Right cardiac atrium (tissue), 5 donors: ENCODE data around the gene TP73. TPM values are rescaled to one million over a fixed set of nuclear protein-coding genes. Genes with fewer than 3 reads are reported as not detected.
A peak's percentile ranks its signal among the peaks of the same experiment; 100 is the strongest.

Source experiments
- ATAC-seq, 2 donors: fragments of 200-7000 bp; cut with Tn5 transposase; one replicate each; pipeline versions ENCODE4 v1.8.0 to v1.9.1; 2020; ENCODE audit warnings: moderate library complexity in 2 of 2, mild to moderate bottlenecking in 1 of 2
- DNase-seq, 3 donors: peaks; one replicate each; pipeline ENCODE4 v3.0.0-alpha.2; 2020
- H3K27ac ChIP-seq: one replicate; pipeline ENCODE4 v1.5.1; 2013; ENCODE audit warnings: mild to moderate bottlenecking, low read length, control low read depth, moderate library complexity
- H3K27me3 ChIP-seq: one replicate; pipeline ENCODE4 v1.6.1; 2013; ENCODE audit not compliant: control insufficient read depth, insufficient read depth
- H3K4me1 ChIP-seq: one replicate; pipeline ENCODE4 v1.6.1; 2013; ENCODE audit warnings: low read length; ENCODE audit not compliant: control insufficient read depth, insufficient read depth
- H3K4me3 ChIP-seq: one replicate; pipeline ENCODE4 v1.5.1; 2013; ENCODE audit warnings: low read length, control low read depth
- H3K9me3 ChIP-seq: one replicate; pipeline ENCODE4 v1.6.1; 2013; ENCODE audit warnings: low read length; ENCODE audit not compliant: control insufficient read depth
- WGBS: extraction: QIAGEN DNeasy Blood & Tissue Kit; methylation state at CpG from one replicate; pipeline ENCODE4 v1.1.7; 2013; 5-methylcytosine and 5-hydroxymethylcytosine counted together
- intact Hi-C, 4 donors: fragments of 100-400 bp; cut with DNase I; formaldehyde crosslinking; loops; one replicate each; pipeline versions ENCODE4 v1.11.0 to v1.14.0; 2022 to 2023
- polyA plus RNA-seq: library from polyadenylated mRNA; stranded (reverse); fragments of 200-250 nt; gene quantifications from one replicate; pipeline ENCODE4 v1.2.3, GENCODE V29; 2013
- total RNA-seq, 4 donors: library from RNA; stranded (reverse); fragmentation: NEBNext Ultra II Directional; extraction: Animal tissue kit (Norgen Biotek cat#: 25700); gene quantifications; one replicate each; pipeline ENCODE4 v1.2.1, GENCODE V29; 2021
- donor health status: healthy with polysubstance abuse.
- donor health status: DM: no; HTN: yes; CAD: no.
- donor health status: DM: no; HTN: no; CAD: no.
- donor health status: DM: no; HTN: yes; CAD: no; lungs with severe emphysema.
- donor health status: DM: yes; HTN: yes; CAD: no.

TP73 gene
- total and polyA plus RNA-seq, 5 donors, result 0.07 to 0.18 TPM; not detected in 3

DNA sequence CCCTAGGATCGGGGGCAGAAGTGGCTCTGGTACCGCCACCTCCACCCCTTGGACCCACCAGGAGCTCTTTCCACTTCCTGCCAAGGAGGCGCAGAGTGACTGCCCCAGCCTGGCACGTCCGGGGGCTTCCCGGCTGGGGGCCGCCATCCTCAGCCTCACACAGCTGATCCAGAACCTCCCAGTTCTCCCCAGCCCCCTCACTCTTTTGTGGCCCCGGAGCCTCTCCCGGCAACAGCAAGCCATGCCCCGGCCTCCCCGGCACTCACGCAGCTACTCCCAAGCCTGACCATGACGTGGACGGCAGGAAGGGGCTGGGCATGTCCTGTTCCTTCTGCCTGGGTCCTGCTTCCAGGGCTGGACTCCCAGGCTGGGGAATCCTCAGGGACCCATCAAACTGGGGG lies 17.1 kb downstream of the TP73 start:
- H3K4me3 ChIP-seq, result no peak overlapping the region
- H3K9me3 ChIP-seq, result no peaks in the 10 kb centered on the region
- H3K27me3 ChIP-seq, result no peaks in the 10 kb centered on the region
- ATAC-seq (peak in 1 of 2 donors; percentile 42), DNase-seq (peak in 2 of 3 donors; percentile 19 to 41)
- 64% methylated on average over 14 of the region's 14 CpGs for WGBS
- H3K4me1 ChIP-seq, result no peaks in the 10 kb centered on the region
- intact Hi-C loops, result no loop called here
- H3K27ac ChIP-seq, result no peak overlapping the region

DNA sequence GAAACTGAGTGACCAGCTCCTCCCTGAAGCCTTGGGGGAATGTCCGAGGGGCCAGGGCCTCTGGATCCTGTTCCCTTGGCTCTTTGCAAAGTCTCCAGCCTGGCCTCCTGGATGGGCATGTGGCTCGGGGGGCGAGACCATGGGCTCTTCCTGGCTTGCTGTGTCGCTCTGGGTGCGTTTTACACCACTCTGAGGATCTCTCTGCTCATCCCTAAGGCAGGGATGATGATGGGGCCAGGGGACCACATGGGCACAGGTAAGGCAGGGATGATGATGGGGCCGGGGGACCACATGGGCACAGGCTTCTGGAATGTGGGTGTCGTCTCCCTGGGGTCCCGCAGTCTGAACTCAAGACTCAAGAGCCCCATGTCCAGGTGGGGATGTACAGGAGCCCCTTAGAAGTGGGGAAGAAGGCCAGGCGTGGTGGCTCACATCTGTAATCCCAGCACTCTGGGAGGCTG lies 17.7 kb downstream of the TP73 start:
- DNase-seq (peak in 2 of 3 donors; percentile 5 to 11), ATAC-seq (no peak)
- Histone ChIP-seq H3K4me3 (no peak overlapping the region), H3K27ac (no peak overlapping the region), H3K27me3 (no peaks in the 10 kb centered on the region), H3K4me1 (no peaks in the 10 kb centered on the region), H3K9me3 (no peaks in the 10 kb centered on the region)
- intact Hi-C loops, result no loop called here
- WGBS, result 92% methylated on average over 9 of the region's 9 CpGs

DNA sequence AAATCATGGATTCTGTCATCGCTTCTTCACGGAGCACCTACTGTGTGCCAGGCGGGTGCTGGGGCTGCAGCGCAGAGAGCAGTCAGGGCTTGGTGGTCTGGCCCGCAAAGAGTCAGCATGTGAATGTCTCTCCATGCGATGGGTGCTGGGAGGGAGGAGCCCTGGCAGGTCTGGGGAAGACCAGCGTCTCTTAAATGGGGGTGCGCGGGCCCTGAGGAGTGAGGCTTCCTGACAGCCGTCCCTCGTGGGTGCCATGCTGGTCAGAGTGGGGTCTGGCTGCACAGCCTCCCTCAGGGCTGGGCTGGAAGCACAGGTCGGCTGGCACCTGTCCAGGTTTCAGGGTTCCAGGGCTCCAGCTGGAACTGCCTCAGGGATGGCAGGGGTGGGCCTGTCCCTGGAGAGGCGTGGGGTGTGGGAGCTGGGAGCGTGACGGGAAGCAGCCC lies 18.5 kb downstream of the TP73 start:
- Histone ChIP-seq H3K27me3 (no peaks in the 10 kb centered on the region), H3K4me1 (no peaks in the 10 kb centered on the region), H3K4me3 (no peak overlapping the region), H3K27ac (no peak overlapping the region), H3K9me3 (no peaks in the 10 kb centered on the region)
- peak in 1 of 3 donors; percentile 50 for DNase-seq
- 79% methylated on average over 15 of the region's 15 CpGs for WGBS
- intact Hi-C loops, result no loop called here
- ATAC-seq, result no peak

DNA sequence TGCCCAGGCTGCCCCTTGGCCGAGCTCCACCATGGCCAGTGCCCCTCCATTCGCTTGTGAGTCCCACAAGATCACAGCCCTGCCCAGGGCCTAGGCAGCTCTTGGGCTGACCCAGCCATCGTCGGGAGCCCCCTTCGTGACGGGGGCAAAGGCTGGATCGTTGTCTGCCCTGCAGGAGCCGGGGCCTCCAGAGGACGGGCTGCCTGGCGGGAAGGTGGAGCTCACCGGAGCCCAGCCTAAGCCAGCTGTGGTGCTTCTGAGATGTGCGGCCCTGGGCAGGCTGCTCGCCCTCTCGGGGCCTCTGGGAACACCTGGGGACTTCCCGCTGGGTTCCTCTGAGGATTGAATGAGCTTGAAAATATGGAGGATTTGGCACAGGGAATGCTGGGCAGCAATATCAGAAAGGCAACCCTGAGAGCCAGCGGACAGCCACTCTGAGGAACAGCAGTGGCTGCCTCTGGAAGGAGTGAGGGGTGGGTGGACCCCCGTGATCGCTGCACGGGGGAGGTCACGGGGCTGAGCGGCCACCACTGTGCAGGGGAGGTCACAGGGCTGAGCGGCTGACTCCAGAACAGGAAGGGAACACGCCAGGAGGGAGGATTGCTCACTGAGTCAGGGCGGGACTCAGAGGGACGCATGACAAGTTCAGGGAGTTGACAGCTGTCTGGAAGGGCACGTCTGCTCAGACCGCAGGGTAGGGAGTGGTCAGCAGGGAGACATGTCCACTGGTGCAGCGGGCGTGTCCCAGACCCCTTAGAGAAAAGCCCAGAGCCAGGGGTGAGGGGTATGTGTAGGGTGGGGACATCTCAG lies 19.3 kb downstream of the TP73 start:
- 52% methylated on average over 29 of the region's 29 CpGs for WGBS
- intact Hi-C loops, result no loop called here
- no peaks in the 10 kb centered on the region for H3K9me3 ChIP-seq
- DNase-seq, result peak in 2 of 3 donors; percentile 15 to 31
- ATAC-seq, result peak in 1 of 2 donors; percentile 7
- H3K4me3 ChIP-seq, result no peak overlapping the region
- no peak overlapping the region for H3K27ac ChIP-seq
- no peaks in the 10 kb centered on the region for H3K27me3 ChIP-seq
- H3K4me1 ChIP-seq, result no peaks in the 10 kb centered on the region

DNA sequence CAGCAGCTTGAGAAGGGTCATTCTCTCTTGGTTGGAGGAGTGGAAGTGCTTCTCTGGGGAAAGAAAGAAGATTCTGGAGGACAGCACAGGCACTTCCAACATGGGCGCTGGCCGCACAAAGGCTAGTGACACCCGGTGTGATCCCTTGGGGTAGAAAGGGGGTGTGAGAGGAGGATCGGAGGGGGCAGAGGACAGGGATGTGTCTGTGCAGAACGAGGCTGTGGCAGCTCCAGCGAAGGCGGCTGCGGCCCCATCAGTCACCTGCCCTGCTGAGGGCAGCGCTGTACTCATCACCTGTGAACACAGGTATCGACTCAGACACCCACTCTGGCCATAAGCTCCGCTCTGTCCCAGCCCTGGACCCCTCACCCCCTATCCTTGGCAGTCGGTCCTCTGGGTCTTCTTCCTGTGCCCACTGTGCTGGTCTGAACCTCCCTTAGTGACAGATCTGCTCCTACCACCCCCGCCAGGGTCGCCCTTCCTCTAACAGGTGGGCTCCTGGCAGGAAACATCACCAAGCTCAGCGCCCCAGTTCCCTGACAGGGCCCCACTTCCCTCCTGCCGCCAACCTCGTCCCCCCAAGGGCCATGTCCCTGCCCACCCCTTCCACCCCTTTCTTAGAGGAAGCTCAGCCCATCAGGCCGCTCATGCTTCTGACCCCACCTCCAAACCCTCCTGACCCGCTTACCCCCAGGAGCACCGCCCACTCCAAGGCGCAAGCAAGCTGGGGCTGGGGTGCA lies 20.1 kb downstream of the TP73 start:
- Histone ChIP-seq H3K4me3 (no peak overlapping the region), H3K4me1 (no peaks in the 10 kb centered on the region), H3K27me3 (no peaks in the 10 kb centered on the region), H3K27ac (no peak overlapping the region), H3K9me3 (no peaks in the 10 kb centered on the region)
- 80% methylated on average over 21 of the region's 21 CpGs for WGBS
- DNase-seq, result peak in 2 of 3 donors; percentile 4 to 13
- intact Hi-C loops, result no loop called here
- no peak for ATAC-seq

DNA sequence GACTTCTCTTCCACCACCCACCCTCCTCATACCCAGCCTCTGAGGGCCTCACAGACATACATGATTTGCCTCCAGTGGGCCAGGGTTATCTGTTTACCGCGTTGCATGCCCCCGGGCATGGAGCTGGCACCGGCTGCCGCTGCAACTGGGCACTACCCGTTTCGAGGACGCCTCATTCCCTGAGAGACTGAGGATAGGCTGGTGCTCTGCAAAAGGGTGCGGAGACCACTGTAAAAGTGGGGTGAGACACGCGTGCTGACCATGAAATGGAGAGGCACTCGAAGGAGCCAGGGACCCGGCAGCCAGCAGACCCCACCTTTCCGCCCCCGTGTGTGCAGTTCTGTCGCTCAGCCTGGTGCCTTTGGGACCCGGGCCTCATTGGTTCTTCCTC lies 20.6 kb downstream of the TP73 start:
- H3K9me3 ChIP-seq, result no peaks in the 10 kb centered on the region
- H3K27me3 ChIP-seq, result no peaks in the 10 kb centered on the region
- no peaks in the 10 kb centered on the region for H3K4me1 ChIP-seq
- no peak overlapping the region for H3K4me3 ChIP-seq
- DNase-seq (peak in 2 of 3 donors; percentile 10 to 28), ATAC-seq (no peak)
- no peak overlapping the region for H3K27ac ChIP-seq
- intact Hi-C loops, result no loop called here
- 85% methylated on average over 17 of the region's 17 CpGs for WGBS

DNA sequence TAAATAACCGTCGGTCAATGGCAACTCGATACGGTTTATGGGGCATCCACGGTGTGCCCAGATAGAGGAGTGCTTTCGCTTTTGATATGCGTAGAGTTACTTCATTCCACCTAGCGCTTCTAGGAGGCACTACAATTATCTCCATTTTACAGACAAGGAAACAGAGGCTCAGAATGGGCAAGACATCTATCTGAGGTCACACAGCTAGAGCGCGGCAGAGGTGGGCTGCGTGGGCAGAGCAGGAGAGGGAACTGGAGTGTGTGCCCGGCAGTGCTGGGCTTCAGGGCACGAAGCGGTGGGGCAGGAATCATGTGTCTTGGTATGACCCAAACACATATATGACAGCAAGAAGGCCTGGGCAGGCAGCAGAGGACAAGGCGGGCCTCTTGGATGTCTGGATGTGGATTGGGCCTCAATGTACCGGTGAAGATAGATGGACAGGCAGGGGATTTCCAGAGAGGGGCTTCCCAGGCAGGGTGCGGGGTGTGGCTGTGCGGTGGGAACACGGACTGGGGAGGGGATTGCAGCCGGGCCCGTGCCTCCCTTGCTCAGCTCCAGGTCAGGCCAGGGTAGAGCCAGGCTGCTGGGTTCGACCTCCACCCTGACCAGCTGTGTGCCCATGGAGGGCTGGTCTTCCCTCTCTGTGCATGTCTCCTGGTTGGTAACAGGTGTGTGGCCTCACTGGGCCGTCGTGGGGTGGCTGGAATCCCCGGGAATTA lies 21.2 kb downstream of the TP73 start:
- no peak overlapping the region for H3K4me3 ChIP-seq
- H3K4me1 ChIP-seq, result no peaks in the 10 kb centered on the region
- no peak overlapping the region for H3K27ac ChIP-seq
- H3K9me3 ChIP-seq, result no peaks in the 10 kb centered on the region
- intact Hi-C loops, result no loop called here
- 89% methylated on average over 25 of the region's 25 CpGs for WGBS
- DNase-seq (peak; percentile 6 to 40 (median 36)), ATAC-seq (no peak)
- H3K27me3 ChIP-seq, result no peaks in the 10 kb centered on the region

DNA sequence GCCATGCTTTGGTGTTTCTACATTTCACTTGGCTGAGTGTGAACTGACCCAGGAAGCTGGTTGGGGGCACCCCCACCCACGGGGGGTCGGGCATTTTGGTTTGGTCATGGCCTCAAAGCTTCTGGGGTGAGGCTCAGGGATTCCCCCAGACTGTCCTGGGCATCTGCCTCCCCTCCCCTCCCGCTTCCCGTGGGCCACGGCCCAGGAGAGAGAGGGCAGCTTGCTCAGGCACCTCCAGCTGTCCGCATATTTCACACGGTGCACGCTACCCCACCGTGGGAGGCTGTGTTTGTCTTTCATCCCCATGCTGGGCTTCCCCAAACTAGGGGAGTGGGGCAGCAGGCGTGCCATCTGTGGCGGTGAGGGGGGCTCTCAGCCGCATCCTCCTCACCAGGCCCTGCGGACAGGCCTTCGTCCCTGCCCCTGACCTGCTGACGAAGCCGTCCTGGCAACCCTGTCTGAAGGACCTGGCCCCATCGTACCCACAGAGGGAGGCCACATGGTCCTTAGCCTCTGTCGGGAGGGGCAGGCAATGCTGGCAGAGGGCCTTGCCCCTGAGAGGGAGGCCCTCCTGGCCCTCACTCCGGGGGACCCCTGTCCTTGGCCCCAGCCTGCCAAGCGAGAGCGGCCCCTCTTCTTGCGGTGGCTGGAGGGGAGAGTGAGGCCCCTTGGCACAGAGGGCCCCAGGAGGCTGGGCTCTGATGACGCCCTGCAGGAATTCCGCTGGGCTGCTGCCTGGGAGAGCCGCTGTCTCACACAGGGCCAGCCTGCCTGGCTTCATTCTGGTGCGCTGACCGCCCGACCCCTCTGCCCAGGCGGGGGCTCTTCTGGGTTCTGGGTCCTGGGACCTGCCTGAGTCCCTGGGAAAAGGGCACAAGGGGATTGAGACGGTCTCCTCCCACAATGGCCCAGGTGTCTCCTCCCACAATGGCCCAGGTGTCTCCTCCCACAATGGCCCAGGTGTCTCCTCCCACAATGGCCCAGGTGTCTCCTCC lies 22.1 kb downstream of the TP73 start:
- 55% methylated on average over 30 of the region's 30 CpGs for WGBS

DNA sequence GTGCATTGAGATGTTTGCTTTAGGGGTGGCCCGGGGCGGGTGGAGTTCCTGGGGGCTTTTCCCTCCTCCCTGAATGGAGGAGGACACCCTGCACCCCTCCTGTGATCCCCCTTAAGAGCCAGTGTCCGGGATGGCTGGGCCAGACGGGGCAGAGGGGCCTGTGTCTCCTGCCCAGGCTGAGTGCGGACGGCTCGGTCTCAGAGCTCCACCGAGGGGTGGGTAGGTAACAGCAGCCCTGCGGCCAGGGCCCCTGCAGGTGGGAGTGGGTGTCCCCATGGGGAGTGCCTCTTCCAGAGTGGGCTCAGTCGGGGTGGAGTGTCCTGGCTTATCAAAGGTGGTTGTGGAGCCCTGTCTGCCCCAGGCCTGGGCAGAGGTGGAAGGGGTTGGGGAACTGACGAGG lies 23.1 kb downstream of the TP73 start:
- no peak for ATAC-seq
- peak in 2 of 3 donors; percentile 22 to 38 for DNase-seq
- no peaks in the 10 kb centered on the region for H3K9me3 ChIP-seq
- H3K27ac ChIP-seq, result no peak overlapping the region
- WGBS, result 84% methylated on average over 11 of the region's 11 CpGs
- no peak overlapping the region for H3K4me3 ChIP-seq
- H3K4me1 ChIP-seq, result no peaks in the 10 kb centered on the region
- intact Hi-C loops, result no loop called here
- H3K27me3 ChIP-seq, result no peaks in the 10 kb centered on the region

More for the DNA sequence above, 22.1 kb downstream of the TP73 start:
- H3K27me3 ChIP-seq, result no peaks in the 10 kb centered on the region
- no peak overlapping the region for H3K4me3 ChIP-seq
- H3K27ac ChIP-seq, result no peak overlapping the region
- H3K9me3 ChIP-seq, result no peaks in the 10 kb centered on the region
- intact Hi-C loops, result no loop called here
- H3K4me1 ChIP-seq, result no peaks in the 10 kb centered on the region
- ATAC-seq, result peak in 1 of 2 donors; percentile 22
- DNase-seq, result peak; percentile 13 to 63 (median 27)
